IMR-90 (cell line): Measurements from ENCODE around the gene HYAL1. TPM values are rescaled to one million over a fixed set of nuclear protein-coding genes. Genes with fewer than 3 reads are reported as not detected.

Experiments
- ATAC-seq: fragments of 200-7000 bp; cut with Tn5 transposase; 2 replicates; pipeline ENCODE4 v1.9.1; 2020; ENCODE audit warnings: low read depth, mild to moderate bottlenecking, moderate library complexity
- BruUV-seq: library from RNA; stranded (reverse); fragments of 400-500 nt; replicated peaks from 2 replicates; lab custom pipeline; 2021; lab: Mats Ljungman, UMichigan
- CTCF ChIA-PET: fragments of 300-600 bp; formaldehyde crosslinking; extraction: SDS; loops from one replicate; lab custom pipeline; 2021; ENCODE audit warnings: antibody characterized with exemption; lab: Yijun Ruan, JAX
- POLR2A ChIA-PET: fragments of 300-600 bp; sonication (Branson Sonifier 250); formaldehyde crosslinking; loops from one replicate; lab custom pipeline; 2022; ENCODE audit warnings: antibody characterized with exemption; ENCODE audit not compliant: unreplicated experiment; lab: Charles Lee
- DNase-seq: peaks from one replicate; pipeline ENCODE4 v3.0.0; 2013
- H2AFZ ChIP-seq: replicated peaks from 2 replicates; pipeline ENCODE3; 2013; ENCODE audit warnings: low read length, mild to moderate bottlenecking; ENCODE audit not compliant: poor library complexity
- H2AK5ac ChIP-seq: 2 replicates; pipeline ENCODE4 v1.6.1; 2013; ENCODE audit warnings: low read depth, low read length, inconsistent platforms
- H2AK9ac ChIP-seq: replicated peaks from 2 replicates; pipeline ENCODE3; 2013; ENCODE audit warnings: mild to moderate bottlenecking, low read depth, low read length, moderate library complexity; ENCODE audit not compliant: poor library complexity
- H2BK120ac ChIP-seq: 2 replicates; pipeline ENCODE4 v1.6.1; 2013; ENCODE audit warnings: low read depth, low read length, inconsistent platforms
- H2BK15ac ChIP-seq: 3 replicates; pipeline ENCODE4 v1.6.1; 2013; ENCODE audit warnings: low read depth, low read length, inconsistent platforms
- H2BK20ac ChIP-seq: 2 replicates; pipeline ENCODE4 v1.6.1; 2013; ENCODE audit warnings: low read depth, mild to moderate bottlenecking, inconsistent platforms, low read length, moderate library complexity
- H2BK5ac ChIP-seq: 2 replicates; pipeline ENCODE4 v1.6.1; 2013; ENCODE audit warnings: mild to moderate bottlenecking, low read depth, low read length, inconsistent platforms; ENCODE audit not compliant: poor library complexity, severe bottlenecking
- H3K14ac ChIP-seq: replicated peaks from 2 replicates; pipeline ENCODE4 v1.6.1; 2013; ENCODE audit warnings: low read depth, low read length, inconsistent platforms
- H3K18ac ChIP-seq: 2 replicates; pipeline ENCODE4 v1.6.1; 2013; ENCODE audit warnings: low read depth, low read length, control low read depth
- H3K23ac ChIP-seq: 2 replicates; pipeline ENCODE4 v1.6.1; 2013; ENCODE audit warnings: low read depth, low read length, inconsistent platforms
- H3K27ac ChIP-seq: 2 replicates; pipeline ENCODE4 v1.5.1; 2013; ENCODE audit warnings: mild to moderate bottlenecking, control low read depth, low read length; ENCODE audit not compliant: insufficient read depth
- H3K27me3 ChIP-seq: 2 replicates; pipeline ENCODE4 v1.6.1; 2013; ENCODE audit warnings: low read length; ENCODE audit not compliant: control insufficient read depth, insufficient read depth
- H3K36me3 ChIP-seq: 2 replicates; pipeline ENCODE4 v1.6.1; 2013; ENCODE audit warnings: low read length, mixed read lengths; ENCODE audit not compliant: control insufficient read depth, insufficient read depth
- H3K4ac ChIP-seq: 2 replicates; pipeline ENCODE4 v1.6.1; 2013; ENCODE audit warnings: low read depth, low read length, inconsistent platforms
- H3K4me1 ChIP-seq: 2 replicates; pipeline ENCODE4 v1.6.1; 2013; ENCODE audit warnings: low read length, mixed read lengths; ENCODE audit not compliant: control insufficient read depth, insufficient read depth
- H3K4me2 ChIP-seq: 2 replicates; pipeline ENCODE4 v1.6.1; 2013; ENCODE audit warnings: low read depth, mild to moderate bottlenecking, control low read depth, low read length, moderate library complexity
- H3K4me3 ChIP-seq: 2 replicates; pipeline ENCODE4 v1.5.1; 2013; ENCODE audit warnings: low read depth, mild to moderate bottlenecking, control low read depth, low read length, moderate library complexity; ENCODE audit not compliant: insufficient read depth
- H3K56ac ChIP-seq: 2 replicates; pipeline ENCODE4 v1.6.1; 2013; ENCODE audit warnings: low read length, inconsistent platforms; ENCODE audit not compliant: insufficient read depth; ENCODE audit errors: extremely low read depth
- H3K79me1 ChIP-seq, 2 experiments: 2 replicates each; pipeline ENCODE4 v1.6.1; 2013; ENCODE audit warnings: low read length in 2 of 2, inconsistent platforms in 1 of 2, low read depth in 1 of 2
- H3K9ac ChIP-seq: 2 replicates; pipeline ENCODE4 v1.6.1; 2013; ENCODE audit warnings: low read depth, low read length, control low read depth
- H3K9me1 ChIP-seq: 2 replicates; pipeline ENCODE4 v1.6.1; 2013; ENCODE audit warnings: low read length, inconsistent platforms; ENCODE audit not compliant: insufficient read depth
- H3K9me3 ChIP-seq: 2 replicates; pipeline ENCODE4 v1.6.1; 2013; ENCODE audit warnings: low read length; ENCODE audit not compliant: control insufficient read depth, insufficient read depth
- H4K20me1 ChIP-seq: 2 replicates; pipeline ENCODE4 v1.6.1; 2013; ENCODE audit warnings: low read length, inconsistent platforms; ENCODE audit not compliant: insufficient read depth
- H4K5ac ChIP-seq: 2 replicates; pipeline ENCODE4 v1.6.1; 2013; ENCODE audit warnings: mild to moderate bottlenecking, low read depth, low read length, control low read depth
- H4K8ac ChIP-seq, 2 experiments: 2 replicates each; pipeline ENCODE4 v1.6.1; 2013; ENCODE audit warnings: low read depth in 2 of 2, low read length in 2 of 2, control low read depth in 1 of 2, inconsistent platforms in 1 of 2
- H4K91ac ChIP-seq: 2 replicates; pipeline ENCODE4 v1.6.1; 2013; ENCODE audit warnings: low read depth, low read length, inconsistent platforms; ENCODE audit not compliant: insufficient read depth
- BHLHE40 ChIP-seq: fragments of 150-350 bp; IDR thresholded peaks from 2 replicates; pipeline ENCODE4 v1.6.1; 2016; ENCODE audit warnings: mild to moderate bottlenecking, low read depth, low read length
- CEBPB ChIP-seq: IDR thresholded peaks from 2 replicates; pipeline ENCODE4 v1.6.1; 2012; ENCODE audit warnings: low read depth, low read length, improper control_type of control experiment
- CHD1 ChIP-seq: IDR thresholded peaks from 2 replicates; pipeline ENCODE4 v1.6.1; 2012; ENCODE audit warnings: low read depth, low read length, improper control_type of control experiment
- CTCF ChIP-seq: conservative IDR thresholded peaks from 2 replicates; pipeline ENCODE4 v1.5.1; 2012; ENCODE audit warnings: mild to moderate bottlenecking, low read depth, low read length, improper control_type of control experiment
- FOS ChIP-seq: fragments of 150-350 bp; IDR thresholded peaks from 2 replicates; pipeline ENCODE4 v1.6.1; 2016; ENCODE audit warnings: low read depth, low read length
- MXI1 ChIP-seq: IDR thresholded peaks from 2 replicates; pipeline ENCODE4 v1.6.1; 2012; ENCODE audit warnings: low read depth, mild to moderate bottlenecking, low read length, moderate library complexity, borderline replicate concordance
- NFE2L2 ChIP-seq: fragments of 150-350 bp; IDR thresholded peaks from 2 replicates; pipeline ENCODE4 v1.6.1; 2016; ENCODE audit warnings: low read depth, mild to moderate bottlenecking, low read length
- POLR2A ChIP-seq: IDR thresholded peaks from 2 replicates; pipeline ENCODE4 v1.6.1; 2012; ENCODE audit warnings: mild to moderate bottlenecking, low read depth, low read length
- RCOR1 ChIP-seq: IDR thresholded peaks from 2 replicates; pipeline ENCODE4 v1.6.1; 2012; ENCODE audit warnings: mild to moderate bottlenecking, low read length, improper control_type of control experiment; ENCODE audit not compliant: insufficient replicate concordance
- RFX5 ChIP-seq: IDR thresholded peaks from 2 replicates; pipeline ENCODE4 v1.8.0; 2012; ENCODE audit warnings: low read depth, mild to moderate bottlenecking, low read length, moderate library complexity
- SMC3 ChIP-seq: fragments of 150-350 bp; IDR thresholded peaks from 2 replicates; pipeline ENCODE4 v1.6.1; 2016; ENCODE audit warnings: low read depth, mild to moderate bottlenecking, antibody characterized with exemption, low read length, moderate library complexity
- WGBS, 2 experiments: methylation state at CpG; one replicate each; pipeline versions ENCODE4 v1.1.5 to v1.1.7; 2013; ENCODE audit warnings: missing lambda C conversion rate in 2 of 2; ENCODE audit not compliant: insufficient read length in 1 of 2; ENCODE audit errors: extremely low coverage in 2 of 2; 5-methylcytosine and 5-hydroxymethylcytosine counted together
- dilution Hi-C: fragments of 300-500 bp; cut with HindIII; formaldehyde crosslinking; loops from one replicate; pipeline ENCODE4 v1.14.3; 2018; ENCODE audit warnings: low sequenced_read_pairs; ENCODE audit not compliant: unreplicated experiment
- in situ Hi-C: fragments of 300-500 bp; cut with MboI; formaldehyde crosslinking; loops from 3 replicates; pipeline ENCODE4 v1.14.3; 2019; ENCODE audit warnings: low sequenced_read_pairs, inconsistent platforms, mixed read lengths
- intact Hi-C: fragments of 100-400 bp; cut with micrococcal nuclease; formaldehyde crosslinking; loops from 2 replicates; pipeline ENCODE4 v1.10.0; 2022
- polyA plus RNA-seq, 3 experiments: library from polyadenylated mRNA; depleted of rRNA; stranded (reverse); fragments of >200 nt; gene quantifications; 2 replicates each; pipeline ENCODE4 v1.2.3, GENCODE V29; 2012; ENCODE audit warnings: low replicate concordance in 1 of 3
- total RNA-seq: library from RNA; depleted of rRNA; stranded (reverse); fragments of >200 nt; gene quantifications from 2 replicates; pipeline ENCODE4 v1.2.3, GENCODE V29; 2012
- TF ChIP-seq, protein P1 (sequence below): fragments of 150-350 bp; IDR thresholded peaks from 2 replicates; pipeline ENCODE4 v1.6.1; 2017; ENCODE audit warnings: mild to moderate bottlenecking, antibody characterized with exemption, low read length, low read depth
- TF ChIP-seq, protein P2 (sequence below): fragments of 150-350 bp; IDR thresholded peaks from 2 replicates; pipeline ENCODE4 v1.6.1; 2016; ENCODE audit warnings: low read depth, mild to moderate bottlenecking, low read length, moderate library complexity, borderline replicate concordance

HYAL1 gene
- total and polyA plus RNA-seq, 2 of the 4 experiments (the other 2 are of a cell fraction) = 0.32 to 0.36 TPM

DNA sequence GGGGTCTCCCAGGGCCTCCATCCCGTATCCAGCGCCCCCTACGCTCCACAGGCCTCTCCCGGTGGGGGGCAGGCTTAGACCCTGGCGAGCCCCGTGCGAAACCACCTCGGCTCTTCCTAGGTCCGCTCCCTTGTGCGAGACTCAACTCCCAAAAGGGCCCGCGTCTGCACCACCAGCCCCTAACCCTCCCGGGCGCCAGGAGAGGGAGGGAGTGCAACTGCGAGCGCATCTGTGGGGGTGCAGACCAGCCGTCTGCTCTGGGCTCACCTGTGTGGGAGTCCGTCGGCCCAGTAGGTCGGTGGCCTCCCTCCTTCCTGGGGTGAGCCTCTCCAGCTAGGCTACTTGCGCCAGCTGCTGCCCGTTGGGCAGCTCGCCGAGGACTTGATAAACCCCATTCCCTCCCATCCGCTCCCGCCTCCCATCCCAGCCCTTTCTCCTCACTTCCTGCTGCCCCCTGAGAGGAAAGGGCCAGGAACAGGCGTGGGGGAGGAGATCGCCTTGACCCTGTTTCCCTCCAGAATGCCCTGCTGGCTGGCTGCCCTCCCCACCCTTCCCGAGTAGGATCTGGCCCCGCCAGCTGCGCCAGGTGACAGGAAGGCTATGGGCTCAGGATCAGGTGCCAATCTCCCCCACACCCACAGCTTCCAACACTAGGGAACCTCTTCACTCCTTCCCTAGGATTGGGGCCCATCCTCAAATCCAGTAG is 19.2 kb upstream of the HYAL1 start, which contains the start of gene HYAL2 (continued):
- TF ChIP-seq CEBPB = no peak

DNA sequence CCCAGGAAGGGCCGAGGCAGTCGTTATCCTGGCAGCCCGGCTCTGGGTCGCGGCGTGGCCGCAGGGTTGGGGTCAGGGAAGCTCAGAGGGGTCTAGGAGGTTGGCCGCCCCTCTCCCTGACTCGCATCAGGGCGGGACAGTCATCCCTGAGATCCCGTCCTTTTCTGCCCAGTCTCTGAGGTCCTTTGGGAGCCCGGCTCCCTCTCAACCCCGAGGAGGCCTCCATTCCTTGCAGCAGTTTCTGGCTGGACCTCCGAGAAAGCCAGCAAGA is 18.7 kb upstream of the HYAL1 start:
- intact Hi-C loops (loop anchor here (5.0 kb wide), 1 partner anchor 60 kb away; no protein-coding TSS in a partner anchor), in situ Hi-C loops (no loop called here), dilution Hi-C loops (no loop called here)
- TF ChIP-seq POLR2A (no peak), MXI1 (no peak), CHD1 (no peak), NFE2L2 (no peak), CTCF (no peak), SMC3 (no peak), CEBPB (no peak), FOS (no peak), RCOR1 (no peak), BHLHE40 (no peak), RFX5 (no peak)
- TF ChIP-seq, protein P1, sequence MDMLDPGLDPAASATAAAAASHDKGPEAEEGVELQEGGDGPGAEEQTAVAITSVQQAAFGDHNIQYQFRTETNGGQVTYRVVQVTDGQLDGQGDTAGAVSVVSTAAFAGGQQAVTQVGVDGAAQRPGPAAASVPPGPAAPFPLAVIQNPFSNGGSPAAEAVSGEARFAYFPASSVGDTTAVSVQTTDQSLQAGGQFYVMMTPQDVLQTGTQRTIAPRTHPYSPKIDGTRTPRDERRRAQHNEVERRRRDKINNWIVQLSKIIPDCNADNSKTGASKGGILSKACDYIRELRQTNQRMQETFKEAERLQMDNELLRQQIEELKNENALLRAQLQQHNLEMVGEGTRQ = no peak
- TF ChIP-seq, protein P2, sequence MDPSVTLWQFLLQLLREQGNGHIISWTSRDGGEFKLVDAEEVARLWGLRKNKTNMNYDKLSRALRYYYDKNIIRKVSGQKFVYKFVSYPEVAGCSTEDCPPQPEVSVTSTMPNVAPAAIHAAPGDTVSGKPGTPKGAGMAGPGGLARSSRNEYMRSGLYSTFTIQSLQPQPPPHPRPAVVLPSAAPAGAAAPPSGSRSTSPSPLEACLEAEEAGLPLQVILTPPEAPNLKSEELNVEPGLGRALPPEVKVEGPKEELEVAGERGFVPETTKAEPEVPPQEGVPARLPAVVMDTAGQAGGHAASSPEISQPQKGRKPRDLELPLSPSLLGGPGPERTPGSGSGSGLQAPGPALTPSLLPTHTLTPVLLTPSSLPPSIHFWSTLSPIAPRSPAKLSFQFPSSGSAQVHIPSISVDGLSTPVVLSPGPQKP = no peak
- peak overlapping the region; percentile 87 to 96; a peak in 2 of 4 replicates for H4K8ac ChIP-seq
- H2BK20ac ChIP-seq = no peak overlapping the region
- BruUV-seq = no TSS peak
- peak overlapping the region; percentile 67 for H3K4me2 ChIP-seq
- peak overlapping the region; percentile 98 for H3K27ac ChIP-seq
- peaks cover 8% of the 10 kb centered on the region; the same call in 1 of the 2 replicates for H4K20me1 ChIP-seq
- ATAC-seq (no peak), DNase-seq (no peak)
- CTCF ChIA-PET = no interaction called here
- peak overlapping the region; percentile 16 for H3K9ac ChIP-seq
- peak overlapping the region; percentile 58 for H3K4me3 ChIP-seq
- peak overlapping the region; percentile 58; the same call in 1 of the 2 replicates for H4K91ac ChIP-seq
- H3K9me3 ChIP-seq = no peaks in the 10 kb centered on the region
- H3K4ac ChIP-seq = peak overlapping the region; percentile 66
- POLR2A ChIA-PET = no interaction called here
- peak overlapping the region; percentile 35; the same call in 1 of the 2 replicates for H3K23ac ChIP-seq
- no peak overlapping the region for H3K14ac ChIP-seq
- peak overlapping the region; percentile 95 for H4K5ac ChIP-seq
- H2BK15ac ChIP-seq = no peak overlapping the region
- H3K56ac ChIP-seq = no peak overlapping the region
- WGBS, 2 experiments = 31% methylated on average over 4 of the region's 14 CpGs; no CpG with 5 or more reads in 1 of the 2 experiments
- peaks cover 12% of the 10 kb centered on the region for H3K9me1 ChIP-seq
- H3K79me1 ChIP-seq = peaks cover 31 to 57% of the 10 kb centered on the region in 2 experiments
- H3K4me1 ChIP-seq = peaks cover 25% of the 10 kb centered on the region
- H2AFZ ChIP-seq = peak overlapping the region; percentile 95
- no peaks in the 10 kb centered on the region for H3K27me3 ChIP-seq
- peak overlapping the region; percentile 93 for H2AK9ac ChIP-seq
- peak overlapping the region; percentile 87; the same call in 1 of the 2 replicates for H2AK5ac ChIP-seq
- H2BK120ac ChIP-seq = no peak overlapping the region
- peak overlapping the region; percentile 53 for H2BK5ac ChIP-seq
- no peak overlapping the region for H3K18ac ChIP-seq
- H3K36me3 ChIP-seq = peaks cover 31% of the 10 kb centered on the region
